HG02678 (cell line): ENCODE data around the gene HDAC9.

Source experiments
- ATAC-seq: cut with Tn5 transposase; IDR thresholded peaks from one replicate; pipeline ENCODE4 v1.9.1; 2021; ENCODE audit warnings: mild to moderate bottlenecking, moderate library complexity; ENCODE audit not compliant: unreplicated experiment

HDAC9 gene

DNA sequence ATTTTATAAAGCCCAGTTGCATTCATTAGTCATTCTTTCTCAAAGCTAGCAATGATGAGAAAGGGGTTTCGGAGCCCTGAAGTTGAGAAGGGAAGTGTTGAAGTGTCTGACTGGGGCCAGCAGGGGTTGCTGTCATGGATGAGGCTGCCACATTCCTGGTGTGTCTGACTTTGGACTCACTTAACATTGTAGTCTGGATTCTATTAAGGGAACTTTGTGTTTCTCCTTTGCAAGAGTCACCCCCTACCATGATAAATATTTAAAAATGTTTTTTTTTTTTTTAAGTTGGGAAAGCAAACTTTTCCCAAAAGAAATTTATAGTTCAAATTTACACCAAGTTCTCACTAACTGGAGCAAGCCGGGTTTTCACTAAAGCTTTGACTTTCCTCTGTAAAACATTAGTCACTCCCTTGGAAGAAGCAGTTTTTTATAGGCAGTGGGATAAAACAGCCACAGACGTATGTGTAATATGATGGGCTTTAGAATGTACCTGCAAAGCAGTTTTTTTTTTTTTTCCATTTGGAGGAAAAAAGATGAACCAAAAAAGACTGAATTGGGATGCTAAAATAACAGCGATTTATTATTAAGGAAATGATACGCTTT is 378.3 kb downstream of the HDAC9 start:
- ATAC-seq: no peak

DNA sequence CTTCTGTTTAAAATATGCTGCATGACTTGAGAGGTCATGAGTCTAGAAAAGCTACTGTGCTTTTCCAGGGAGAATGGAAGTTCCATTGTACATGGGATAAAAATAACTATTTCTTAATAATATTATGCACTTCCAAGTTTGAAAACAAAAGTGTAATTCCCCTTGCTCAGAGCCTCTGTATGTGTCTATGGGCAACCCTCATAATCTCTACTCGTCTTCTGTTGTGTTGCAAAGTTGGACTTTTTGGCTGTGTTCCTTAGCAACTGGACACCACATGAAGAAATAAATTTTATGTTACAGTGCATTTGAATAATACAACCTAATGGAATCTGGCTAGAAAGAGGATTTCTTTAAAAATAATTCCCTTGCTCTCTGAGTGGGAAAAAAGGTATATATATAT is 379.3 kb downstream of the HDAC9 start:
- ATAC-seq: no peak

DNA sequence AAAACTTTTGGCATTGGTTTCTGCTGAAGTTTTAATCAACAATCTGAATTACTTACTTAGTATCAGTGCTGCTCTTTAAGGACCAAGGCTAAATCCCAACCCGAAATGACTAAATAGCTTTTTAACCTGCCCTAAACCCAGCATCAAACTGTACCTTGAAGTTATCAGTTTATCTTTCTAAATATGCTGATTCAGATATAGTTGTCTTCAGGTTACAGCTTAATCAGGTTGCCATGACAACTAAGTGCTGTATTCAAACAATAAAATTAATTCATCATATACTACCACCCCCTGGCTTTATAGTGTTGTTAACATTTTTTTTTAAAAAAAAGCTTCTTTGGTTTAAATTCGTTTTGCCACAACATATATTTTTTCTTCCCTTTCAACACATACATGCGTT is 382.3 kb downstream of the HDAC9 start:
- no peak for ATAC-seq

DNA sequence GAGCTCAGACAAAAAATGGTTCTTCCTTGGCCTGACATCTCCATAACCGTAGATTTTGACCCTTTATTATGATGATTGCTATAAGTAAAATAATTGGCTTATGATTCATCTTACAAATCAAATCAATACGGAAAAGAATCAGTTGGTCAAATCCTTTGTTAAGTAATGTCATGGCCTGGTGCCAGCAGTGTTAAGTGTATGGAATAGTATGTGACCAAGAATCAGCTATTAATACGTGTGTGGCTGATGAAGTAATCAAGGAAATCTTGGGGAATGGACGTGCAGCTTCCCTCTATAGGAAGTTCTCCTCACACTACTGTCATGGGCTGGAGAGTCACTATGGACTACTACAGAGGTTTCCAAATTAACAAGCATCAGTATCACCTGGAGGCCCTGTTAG is 391.3 kb downstream of the HDAC9 start:
- no peak for ATAC-seq

DNA sequence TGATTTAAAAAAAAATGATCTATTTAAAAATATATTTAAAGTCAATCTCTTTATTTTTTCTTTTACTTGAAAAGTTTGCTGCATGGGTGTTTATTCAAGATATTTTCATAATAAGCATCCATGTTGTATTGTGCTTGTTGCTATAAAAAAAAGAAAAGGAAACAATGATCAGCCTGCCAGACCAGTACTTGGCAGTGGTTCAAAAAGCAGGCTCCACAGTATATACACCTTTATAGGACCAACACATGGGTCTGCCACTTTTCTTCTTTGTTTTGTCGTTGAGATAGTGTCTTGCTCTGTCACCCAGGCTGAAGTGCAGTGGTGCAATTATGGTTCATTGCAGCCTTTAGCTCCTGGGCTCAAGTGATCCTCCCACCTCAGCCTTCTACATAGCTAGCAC is 393.9 kb downstream of the HDAC9 start:
- no peak for ATAC-seq

DNA sequence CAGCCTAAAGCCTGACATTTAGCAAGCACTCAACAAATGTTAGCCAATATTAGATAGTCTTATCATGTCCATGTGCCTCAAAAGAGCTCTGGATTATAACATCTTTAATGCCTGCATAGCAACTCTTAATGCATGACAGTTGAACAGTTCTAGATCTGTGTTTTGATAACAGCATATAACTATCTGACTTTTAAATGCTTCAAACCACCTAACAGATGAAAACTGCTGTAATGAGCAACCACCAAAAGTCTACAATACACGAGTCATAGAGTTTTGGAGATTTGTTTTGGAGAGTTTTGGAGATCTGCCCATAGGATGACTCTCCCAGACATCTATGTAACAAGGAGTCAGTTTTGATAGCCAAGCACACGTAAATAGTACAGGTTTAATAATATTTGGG is 394.6 kb downstream of the HDAC9 start:
- ATAC-seq: no peak

DNA sequence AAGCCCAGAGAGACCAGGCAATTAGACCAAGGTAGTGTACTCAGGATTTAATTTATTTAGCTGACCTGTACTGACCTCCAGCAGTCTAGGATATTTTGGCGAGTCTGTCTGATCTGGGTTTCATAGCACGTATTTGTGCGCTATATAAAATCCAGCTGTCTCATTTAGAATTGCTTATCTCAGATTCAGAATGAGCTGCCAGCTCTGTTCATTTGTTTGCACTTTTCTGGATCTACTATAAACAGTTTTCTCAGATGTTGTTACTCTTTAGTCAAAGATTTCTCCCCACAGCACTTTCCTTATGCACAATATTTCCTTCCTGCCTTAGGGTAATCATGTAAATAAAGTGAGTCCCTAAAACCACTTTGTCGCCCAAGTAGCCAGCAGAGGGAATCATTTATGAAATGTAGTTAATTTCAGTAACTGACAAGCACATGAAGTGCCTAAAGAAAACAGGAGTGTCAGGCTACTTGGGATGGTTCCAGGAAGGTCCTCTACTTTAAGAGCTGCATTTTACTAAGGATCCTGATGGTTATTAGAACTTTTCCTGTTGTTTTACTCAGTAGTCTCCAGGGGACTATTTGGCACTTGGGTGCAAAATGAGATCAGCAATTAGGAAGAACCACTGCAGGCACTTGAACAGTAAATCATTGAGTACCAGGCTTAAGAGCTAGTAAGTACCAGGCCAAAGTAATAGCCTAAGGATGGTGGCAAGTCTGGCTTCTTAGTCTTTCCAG is 395.5 kb downstream of the HDAC9 start:
- ATAC-seq: no peak

DNA sequence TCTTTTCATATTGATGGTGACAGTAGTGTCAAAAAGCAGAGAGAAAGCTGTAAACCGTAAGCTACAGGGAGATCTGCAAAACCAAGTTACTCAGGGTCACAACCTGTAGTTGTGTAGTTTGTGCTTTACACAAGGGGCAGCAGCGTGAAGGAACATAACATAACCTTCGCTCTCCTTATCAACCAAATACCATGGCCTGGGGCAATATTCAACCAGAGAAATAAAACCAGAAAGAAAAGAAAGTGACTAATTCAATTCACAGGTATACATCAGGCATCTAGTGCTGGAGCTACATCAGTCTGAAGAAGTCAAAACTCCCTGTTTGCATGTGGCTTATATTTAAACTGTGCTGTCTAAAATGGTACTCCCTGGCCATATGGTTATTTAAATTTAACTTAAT is 397.6 kb downstream of the HDAC9 start:
- no peak for ATAC-seq

DNA sequence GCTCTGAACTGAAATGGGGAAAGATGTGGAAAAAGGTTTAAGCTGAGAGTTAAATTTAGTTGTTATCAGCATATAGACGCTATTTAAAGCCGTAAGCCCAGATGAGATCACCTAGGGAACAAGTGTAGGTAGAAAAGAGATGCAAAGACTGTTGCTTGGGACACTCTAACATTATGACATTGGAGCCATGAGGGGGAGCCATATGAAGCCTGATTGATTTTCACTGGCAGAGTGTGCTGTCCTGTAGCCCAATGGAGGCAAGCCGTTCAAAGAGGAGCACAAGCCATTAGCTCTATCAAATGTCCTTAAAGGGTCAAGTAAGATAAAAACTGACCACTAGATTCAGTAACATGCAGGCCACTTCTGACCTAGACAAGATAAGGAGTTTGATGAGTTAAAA is 398.6 kb downstream of the HDAC9 start:
- ATAC-seq: no peak

DNA sequence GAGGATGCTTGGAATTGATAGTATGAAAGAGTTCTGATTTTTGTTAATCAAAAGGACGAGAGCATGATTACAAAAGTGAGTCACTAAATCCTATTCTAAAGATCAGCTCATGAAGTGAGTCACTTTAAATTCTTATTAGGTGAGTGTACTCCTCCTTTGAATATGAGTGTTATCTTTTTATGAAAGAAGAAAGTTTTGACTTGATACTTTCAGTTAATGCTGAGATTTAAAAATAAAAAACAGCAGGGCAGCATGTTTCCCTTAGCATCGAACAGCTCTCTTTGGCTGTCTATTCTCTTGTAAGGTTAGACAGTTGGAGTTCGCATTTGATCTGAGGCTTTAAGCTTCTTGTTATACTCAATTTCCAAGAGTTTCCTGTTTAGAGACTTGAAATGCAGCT is 399.9 kb downstream of the HDAC9 start:
- no peak for ATAC-seq

DNA sequence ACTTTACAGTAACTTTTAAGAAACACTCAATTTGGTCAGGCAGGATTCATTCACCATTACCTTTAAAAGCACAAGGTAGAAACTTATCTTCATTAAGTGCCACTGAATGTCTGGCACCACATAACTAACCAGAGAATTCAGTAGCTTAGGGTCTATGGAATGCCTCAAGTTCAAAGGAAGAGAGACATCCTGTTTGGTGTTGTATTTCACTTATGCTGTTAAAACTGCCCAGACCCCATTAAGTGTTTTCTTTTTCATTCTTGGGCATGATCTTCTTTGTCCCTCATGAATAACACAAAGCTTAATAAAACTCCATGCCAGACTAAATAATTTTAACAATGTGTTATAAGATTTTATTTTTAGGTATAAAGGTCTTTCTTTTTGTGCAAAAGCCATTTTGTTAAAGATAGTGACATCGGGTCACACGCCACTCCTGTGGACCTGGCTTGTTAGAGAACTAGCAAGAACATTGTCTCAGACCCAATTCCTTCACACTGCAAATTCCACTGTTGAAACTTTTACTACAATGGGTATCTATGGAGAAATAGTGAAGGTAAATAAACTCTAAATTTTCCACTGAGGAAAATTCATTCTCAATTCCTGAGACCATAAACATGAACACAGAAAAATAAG is 400.9 kb downstream of the HDAC9 start:
- no peak for ATAC-seq

DNA sequence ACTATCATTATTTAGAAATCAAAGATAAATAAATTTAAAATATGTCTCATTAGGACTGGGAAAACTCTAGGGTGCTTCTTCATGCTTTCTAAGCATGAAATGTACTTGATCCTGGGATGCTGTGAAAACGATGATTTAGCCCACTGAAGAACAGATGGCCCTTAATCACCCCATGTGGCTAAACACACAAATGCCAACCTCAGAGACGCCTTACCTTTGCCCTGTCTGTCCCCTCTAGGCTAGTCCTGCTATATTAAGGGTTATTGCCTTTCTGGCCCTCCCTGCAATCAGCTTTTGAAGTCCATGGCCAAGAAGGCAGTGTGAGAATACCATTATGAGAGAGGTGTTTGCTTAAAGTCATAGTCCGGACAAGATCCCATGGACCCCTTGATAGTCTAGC is 404.7 kb downstream of the HDAC9 start:
- no peak for ATAC-seq

DNA sequence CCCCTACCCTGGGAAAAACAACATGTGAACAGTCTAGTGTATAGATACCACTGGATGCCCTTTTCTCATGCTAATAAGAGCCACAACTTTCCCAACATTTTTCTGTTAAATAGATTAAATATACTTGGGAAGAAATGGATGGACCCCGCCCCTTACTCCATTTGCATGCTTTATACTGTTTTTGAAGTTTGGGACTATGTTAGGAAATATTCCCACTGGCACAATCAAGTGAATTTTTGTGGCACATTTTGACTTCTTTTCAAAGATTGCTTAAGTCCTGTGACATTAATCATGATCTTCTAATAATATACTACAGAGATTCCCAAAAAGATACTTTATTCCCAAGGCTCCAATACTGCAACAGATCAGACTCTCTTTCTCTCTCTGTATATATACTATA is 405.3 kb downstream of the HDAC9 start:
- ATAC-seq: no peak

DNA sequence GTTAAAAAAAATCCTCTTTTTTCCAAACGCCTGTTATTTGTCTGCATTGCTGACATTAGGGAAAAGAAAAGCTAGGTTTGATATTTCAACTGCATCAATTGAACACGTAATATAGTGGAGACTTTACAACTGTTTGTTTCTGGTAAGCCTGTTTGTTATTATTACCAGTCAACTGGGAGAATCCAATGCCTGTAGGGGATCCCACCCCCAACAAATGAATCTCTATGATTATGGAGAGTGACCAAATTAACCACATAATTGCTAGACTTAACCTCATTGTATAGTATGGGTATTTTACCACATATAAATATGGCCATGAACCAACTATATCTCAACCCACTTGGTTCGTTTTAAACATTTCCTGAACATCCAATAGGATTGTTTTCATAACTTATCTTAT is 405.8 kb downstream of the HDAC9 start:
- ATAC-seq: no peak

DNA sequence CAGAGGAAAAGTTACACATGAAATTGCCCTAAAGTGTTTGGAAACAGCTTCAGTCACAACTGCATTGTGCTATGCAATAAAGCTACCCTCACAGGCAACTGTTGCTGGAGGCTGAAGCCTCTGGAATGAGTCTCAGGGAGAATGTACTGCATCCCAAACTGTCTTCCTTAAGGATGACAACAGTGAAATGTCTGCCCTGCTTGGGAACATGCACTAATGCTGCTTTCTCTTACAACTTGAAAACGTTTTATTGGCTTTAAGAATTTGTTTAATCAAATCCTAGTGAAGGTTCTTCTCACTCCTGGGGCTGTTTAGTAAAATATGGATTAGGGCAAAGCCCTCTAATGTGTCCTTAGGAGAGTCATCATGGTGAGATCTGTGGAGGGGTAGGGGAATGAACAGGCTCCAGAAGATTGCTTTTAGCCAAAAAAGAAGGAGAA is 406.5 kb downstream of the HDAC9 start:
- ATAC-seq: no peak

DNA sequence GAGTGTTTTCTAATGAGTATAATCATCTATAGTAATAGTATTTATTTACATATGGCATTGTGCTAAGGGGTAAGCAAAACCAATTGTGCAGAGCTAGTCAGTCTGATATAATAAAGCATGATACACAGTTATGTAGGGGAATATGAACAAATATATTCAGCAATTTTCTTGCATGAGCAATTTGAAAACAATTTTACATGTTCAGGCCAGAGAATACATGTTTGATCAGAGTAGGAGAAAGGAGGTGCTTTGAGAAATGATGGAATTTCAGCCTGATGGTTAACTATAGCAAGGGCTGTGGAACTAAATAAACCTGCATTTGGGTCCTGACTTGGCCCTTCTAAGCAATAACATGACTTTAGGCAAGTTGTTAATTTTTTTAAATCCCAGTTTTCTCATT is 407.3 kb downstream of the HDAC9 start:
- no peak for ATAC-seq

DNA sequence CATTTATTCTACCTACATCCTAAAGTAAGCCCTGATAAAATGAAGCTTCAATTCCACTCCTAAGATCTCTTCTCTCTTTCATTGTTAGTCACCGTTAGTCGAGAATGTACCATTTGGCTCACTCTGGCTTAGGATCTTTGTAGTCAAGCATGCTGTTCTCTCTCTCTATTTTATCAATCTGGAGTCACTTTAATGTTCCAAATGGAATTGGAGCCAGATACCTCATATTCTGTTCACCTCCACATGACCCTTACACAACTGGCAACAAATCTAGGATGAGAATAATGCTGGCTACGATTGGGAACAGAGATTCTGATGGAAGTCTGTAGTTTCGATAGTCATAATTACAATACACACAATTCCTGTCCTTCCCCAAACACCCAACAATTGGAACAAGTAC is 408.1 kb downstream of the HDAC9 start:
- no peak for ATAC-seq

DNA sequence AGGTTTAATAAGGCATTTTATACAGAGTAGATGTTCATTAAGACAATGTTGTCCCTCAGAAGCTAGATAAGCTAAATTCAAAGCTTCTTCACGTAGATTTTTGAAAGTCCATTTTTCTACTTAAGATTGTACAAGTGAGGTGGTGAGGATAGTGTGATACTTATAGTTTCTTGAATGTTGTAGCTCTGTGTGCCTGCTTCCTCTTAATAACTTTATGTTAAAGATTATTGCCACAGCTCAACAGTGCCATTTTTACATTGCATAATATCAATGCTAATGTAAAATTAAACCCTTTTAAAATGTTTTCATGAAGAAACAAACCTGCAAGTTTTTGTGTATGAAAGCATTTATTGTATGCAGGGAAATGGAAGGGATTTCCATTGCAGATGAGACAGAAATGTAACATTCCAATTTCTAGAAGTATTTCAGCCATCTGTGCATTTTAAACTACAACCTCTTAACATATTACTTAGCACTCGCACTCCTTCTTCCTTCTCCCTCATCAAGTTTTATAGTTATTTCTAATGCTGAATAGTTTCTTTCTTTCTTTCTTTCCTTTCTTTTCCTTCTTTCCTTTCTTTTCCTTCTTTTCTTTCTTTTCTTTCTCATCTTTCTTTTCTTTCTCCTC is 409.9 kb downstream of the HDAC9 start:
- no peak for ATAC-seq

DNA sequence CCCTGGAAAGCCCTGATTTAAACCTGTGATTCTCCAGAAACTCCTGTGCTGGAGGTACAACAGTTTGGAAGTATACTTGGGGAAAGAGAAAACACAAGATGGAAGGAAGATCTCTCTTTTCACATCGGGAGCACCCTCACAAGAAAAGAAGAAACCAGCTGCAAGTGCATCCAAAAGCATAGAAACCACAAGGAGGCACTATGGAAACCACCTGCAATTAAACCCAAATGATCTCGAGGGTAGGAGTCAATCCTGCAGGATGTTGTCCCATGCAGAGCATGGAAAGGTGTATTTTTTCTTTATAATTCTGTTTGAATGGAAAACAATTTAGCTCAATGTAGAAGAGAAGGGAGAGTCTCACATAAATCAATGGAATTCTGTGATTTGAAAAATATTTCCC is 411.4 kb downstream of the HDAC9 start:
- no peak for ATAC-seq

DNA sequence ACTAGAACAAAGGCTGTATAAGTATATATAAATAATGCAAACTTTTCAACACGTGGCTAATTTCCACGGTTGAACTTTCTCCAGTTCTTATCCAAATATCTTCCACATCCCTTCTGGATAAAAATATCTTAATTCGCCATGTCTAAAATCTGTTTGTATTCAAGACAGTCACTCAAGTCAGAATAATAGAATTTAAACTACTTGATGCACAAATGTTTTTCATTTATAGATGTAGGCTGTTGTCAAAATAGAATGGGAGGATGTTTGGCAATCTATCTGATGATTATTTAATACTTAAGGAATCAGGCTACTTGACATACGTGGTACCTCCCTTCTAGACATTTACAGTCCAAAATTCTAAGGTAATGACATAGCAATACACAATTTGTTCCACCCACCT is 417.6 kb downstream of the HDAC9 start:
- no peak for ATAC-seq

DNA sequence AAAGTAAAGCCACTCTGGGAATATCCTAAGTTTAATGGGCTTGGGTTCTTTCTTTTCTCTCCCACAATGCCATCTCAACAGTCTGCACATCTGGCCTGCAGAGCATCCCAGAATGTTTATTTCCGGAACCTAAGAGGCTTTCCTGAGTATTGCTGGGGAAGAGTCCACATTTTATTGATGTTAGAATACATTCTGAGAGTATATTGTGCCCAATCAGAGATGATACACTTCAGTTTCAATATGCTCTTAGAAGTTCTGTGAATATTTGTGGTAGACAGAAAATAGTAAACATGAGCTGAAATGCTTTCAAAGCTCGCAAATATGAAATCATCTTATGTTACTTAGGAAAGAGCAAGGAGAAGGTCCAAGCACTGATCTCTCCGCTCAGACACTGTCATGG is 421.3 kb downstream of the HDAC9 start:
- ATAC-seq: no peak

DNA sequence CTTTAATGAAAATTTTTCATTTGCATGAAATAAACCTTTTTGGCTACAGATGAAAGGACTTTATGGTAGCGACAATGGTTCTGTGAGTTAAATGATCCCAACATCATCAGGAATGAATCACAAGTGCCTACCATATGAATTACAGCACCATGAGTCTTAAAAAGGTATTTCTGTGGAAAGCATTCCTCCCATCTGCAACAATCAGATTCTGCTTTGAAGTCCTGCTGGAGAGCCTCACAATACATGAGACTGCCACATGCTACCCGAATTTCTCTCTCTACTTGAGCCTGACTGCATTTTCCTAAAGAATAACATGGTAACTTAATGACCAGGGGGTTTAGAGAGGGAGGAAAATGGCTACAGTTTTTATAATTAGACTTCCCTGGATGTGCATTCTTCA is 431.6 kb downstream of the HDAC9 start:
- no peak for ATAC-seq
